NK-92 treated with Interleukin-12 subunit alpha and Interleukin-12 subunit beta, amount 100 ng/mL, for 24 hours (cell line): ENCODE results near the gene TRRAP.
A peak's percentile ranks its signal among the peaks of the same experiment; 100 is the strongest.
"Not testable (repeated sequence)": the region's sequence is repeated elsewhere in the genome, so short reads cannot be mapped to it uniquely, and the experiment has no call there.

Experiments
- DNase-seq: peaks from one replicate; lab custom pipeline; 2025; lab: John Stamatoyannopoulos, UW

Gene TRRAP

DNA sequence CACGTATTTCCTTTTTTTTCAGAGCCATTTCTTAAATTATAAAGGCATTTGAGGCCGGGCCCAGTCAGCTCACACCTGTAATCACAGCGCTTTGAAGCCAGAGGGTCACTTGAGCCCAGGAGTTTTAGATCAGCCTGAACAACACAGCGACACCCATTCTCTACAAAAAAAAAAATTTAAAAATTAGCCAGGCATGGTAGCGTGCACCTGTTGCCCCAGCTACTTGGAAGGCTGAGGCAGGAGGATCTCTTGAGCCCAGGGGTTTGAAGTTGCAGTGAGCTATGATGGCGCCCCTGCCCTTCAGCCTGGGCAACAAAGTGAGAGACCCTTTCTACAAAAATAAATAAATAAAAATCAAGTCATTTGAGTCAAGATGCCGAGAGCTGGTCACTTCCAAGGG, 11.6 kb upstream of the TRRAP start:
- DNase-seq: no peak

DNA sequence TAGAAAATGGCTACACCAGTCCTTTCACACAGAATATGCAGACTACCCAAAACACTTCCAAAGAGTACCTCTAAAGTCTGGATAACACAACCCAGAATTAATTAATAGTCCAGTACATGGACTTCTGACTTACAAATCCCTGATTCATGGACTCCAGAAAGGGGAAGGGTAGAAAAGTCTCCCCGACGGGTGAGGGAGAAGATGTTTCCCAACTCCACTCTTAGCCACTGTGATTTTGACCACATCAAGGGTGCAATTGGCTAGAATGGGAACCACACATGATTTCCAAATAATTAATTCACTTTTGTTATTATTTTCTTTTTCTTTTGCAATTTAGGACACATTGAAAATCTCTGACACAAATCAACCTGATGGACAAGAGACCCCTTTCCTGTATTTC, 9.9 kb upstream of the TRRAP start:
- no peak for DNase-seq

DNA sequence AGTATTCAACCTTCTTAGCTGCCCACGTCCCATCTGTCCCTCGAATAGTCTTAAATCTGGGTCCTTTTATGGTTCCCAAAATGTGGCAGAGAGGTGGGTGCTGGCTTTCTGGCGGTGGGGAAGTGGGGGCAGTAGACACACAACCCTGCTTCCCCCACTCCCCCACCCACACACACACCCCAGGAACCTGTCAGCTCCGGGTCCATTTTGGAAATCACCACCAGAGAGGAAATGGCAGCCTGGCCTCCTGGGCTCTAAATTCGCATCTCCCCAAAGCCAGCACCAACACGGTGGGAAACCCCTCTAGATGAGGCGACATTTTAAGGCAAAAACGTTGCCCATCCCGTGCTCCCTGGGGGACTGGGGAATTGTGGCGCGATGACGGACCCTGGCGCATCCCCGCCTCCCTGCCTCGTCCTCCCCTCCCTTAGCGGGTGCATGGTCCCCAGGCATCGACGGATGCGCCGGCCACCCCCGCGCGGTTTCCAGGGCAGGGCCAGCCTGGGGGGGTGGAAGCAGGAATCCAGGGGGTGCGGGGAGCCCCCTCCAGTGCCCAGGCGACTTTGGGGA, 9.2 kb upstream of the TRRAP start:
- DNase-seq: no peak

DNA sequence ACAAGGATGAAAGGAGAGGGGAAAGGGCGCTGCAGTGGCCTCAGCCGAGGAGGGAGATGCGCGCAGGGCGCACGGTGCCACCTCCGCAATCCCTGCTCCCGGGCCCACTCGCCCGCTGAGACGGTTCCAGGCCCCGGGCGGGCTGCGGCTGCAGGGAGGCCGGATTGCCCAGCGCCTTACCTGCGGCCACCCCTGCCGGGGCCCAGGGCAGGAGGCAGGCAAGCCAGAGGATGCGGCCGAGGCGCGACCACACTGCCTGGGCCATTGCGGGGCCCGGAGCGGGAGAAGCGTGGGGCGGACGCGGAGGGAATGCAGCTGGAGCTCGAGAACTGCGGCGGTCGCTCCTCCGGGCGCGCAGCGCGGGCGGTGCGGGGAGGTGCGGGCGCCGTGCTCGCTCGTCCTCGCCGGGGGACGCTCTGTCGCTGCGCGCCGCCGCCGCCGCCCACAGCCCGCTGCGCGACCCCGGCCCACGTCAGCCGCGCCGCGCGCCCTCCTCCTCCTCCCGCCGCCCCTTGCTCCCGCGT, 8.7 kb upstream of the TRRAP start, which contains the start of gene TMEM130:
TSS of gene TMEM130 (minus strand) at position 418 of the 524 bp plus-strand sequence. CDS start at position 265, 153 bp downstream.
- no peak for DNase-seq

DNA sequence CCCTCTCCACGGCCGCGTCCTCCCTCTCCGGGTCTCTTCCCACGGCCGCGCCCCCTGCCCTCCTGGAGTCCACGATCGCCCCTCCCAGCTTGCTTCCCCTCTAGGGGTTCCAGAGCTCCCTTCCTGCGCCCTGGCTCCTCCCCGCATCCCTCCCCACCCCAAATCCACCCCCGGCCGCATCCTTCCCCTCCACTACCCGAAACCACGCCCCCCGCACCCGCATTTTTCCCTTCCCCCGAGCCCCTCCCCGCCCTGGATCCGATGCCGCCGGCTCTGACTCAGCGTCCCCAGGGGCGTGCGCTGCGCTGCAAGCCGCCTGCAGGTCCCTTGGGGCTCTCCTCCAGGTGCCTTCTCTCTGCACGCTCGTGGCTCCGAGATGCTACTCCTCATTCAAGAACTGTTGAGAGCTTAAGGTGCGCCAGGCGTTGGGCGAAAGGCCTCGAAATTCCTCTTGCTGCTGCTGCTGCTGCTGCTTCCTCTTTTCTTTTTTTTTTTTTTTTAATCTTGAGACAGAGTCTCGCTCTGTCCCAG, 8.1 kb upstream of the TRRAP start:
- no peak for DNase-seq

DNA sequence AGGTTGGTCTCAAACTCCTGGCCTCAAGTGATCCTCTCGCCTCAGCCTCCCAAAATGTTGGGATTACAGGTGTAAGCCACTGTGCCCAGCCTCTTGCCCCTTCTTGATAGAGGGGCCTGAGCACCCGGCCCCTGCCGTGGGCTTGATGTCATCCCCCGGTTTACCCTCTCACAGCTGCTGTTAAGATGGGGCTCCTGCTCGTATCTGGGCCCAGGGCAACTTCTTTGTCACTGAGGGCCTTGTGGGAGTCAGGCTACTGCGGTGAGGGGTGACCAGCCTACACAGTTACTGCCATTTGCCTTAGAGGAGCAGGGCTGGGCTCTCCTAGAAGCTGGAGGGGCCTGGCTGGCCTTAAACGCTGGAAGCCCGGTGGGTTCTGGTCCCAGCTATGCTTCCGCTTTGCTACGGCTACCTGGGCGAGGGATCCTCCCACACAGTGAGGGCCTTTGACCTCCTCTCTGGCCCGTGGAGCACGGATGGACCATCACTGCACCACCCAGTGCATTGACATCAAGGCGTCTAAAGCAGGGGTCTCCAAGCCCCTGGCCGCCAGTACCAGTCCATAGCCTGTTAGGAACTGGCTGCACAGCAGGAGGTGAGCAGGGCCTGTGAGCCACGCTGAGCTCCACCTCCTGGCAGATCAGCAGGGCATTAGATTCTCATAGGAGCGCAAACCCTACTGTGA, 7.4 kb upstream of the TRRAP start:
- no peak for DNase-seq

DNA sequence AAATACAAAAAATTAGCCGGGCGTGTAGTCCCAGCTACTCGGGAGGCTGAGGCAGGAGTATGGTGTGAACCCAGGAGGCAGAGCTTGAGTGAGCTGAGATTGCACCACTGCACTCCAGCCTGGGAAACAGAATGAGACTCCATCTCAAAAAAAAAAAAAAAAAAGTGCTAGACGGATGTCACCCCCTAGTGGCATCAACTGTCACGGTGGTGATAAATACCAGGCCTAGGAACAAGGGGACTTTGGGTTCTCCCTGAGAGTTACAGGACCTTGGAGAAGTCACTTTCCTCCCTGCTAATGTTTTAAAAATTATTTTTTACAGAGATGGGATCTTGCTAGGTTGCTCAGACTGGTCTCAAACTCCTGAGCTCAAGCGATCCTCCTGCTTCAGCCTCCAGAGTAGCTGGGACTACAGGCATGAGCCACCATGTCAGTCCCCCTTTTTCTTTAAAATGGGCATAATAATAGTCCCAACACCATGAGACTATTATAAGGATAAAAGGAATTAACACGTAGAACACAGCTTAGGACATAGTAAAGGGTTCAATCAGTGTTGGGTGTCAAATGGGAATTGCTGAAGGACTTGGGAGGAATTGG, 5.9 kb upstream of the TRRAP start:
- DNase-seq: no peak

DNA sequence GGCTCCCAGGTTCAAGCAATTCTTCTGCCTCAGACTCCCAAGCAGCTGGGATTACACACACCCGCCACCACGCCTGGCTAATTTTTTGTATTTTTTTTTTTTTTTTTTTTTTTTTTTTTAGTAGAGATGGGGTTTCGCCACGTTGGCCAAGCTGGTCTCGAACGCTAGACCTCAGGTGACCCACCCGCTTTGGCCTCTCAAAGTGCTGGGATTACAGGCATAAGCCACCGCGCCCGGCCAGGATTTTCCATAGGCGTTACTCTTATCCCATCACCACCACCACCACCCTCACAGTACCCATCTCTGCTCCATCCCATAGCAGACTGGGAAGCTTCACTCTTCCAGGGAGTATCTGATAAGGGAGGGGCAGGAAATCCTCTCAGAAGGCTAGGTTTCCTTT, 4.7 kb upstream of the TRRAP start:
- not testable (repeated sequence) for DNase-seq

DNA sequence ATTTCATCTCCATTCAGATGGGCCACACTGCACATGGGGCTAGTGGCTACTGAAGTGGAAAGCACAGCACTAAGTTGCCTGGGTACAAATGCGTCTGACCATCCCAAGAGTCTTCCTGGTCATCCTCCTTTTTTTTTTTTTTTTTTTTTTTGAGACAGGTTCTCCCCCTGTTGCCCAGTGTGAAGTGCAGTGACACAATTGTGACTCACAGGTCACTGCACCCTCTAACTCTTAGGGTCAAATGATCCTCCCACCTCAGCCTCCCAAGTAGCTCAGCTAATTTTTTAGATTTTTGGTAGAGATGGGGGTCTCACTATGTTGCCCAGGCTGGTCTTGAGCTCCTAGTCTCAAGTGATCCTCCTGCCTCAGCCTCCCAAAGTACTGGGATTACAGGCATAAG, 3.4 kb upstream of the TRRAP start:
- DNase-seq: no peak

DNA sequence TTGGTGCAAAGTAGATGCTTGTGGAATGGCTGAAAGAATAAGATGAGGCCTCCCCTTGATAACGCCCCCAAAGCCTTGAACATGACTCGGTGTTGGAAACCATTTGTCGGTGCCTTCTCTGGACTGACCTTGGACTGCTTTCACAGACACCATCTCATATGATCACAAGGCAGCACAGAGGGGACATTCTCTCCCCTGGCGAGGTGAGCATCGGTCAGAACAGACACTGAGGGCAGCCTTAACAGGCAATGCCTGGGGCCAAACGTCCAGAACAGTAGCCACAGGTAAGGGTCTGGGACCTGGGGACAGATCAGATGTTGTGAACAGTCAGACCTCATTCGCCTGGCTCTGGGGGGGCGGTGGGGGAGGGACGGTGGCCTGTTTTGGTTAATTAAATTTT, 2.8 kb upstream of the TRRAP start:
- DNase-seq: no peak

DNA sequence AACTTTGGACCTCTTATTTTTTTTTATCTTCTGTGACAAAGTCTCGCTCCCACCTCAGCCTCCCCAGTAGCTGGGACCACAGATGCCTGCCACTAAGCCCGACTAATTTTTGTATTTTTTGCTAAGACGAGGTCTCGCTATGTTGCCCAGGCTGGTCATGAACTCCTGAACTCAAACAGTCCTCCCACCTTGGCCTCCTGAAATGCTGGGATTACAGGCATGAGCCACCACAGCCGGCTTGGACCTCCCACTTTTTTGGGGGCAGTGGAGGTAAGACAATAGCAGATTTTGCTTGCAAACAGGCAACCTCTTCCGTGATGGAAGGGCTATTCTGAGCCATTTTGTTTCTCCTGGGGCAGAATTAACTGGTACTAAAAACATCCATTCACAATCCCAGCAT, 1.2 kb upstream of the TRRAP start:
- no peak for DNase-seq

DNA sequence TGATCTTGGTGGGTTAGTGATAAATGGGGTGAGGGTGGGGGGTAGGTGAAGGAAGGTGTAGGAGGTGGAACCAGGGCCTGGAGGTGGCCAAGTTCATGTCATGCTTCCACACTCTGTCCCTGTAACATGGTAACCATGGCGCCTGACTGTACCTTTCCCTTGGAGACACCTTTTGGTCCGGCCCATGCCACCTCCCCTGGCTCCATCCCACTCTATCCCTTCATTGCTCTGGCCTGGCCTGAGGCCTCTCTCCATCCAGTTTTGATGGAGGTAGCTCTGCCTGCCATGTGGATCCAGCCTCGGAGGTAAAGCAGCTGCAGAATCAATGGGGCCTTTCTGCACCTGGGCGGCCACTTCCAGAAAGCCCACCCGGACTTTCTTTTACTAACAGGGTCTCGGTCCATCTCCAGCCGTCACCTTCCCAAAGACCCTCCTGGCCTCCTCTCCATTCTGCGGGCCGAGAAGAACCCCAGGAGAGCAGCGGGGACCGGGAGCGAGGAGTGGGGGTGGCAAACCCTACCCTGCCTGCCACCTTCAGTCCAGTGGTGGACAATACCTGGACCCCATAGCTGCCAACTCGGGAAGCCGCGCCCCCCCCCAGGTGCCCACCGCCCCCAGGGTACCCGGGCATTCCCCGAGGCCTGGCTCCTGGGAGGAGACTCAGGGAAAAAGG, 504 bp upstream of the TRRAP start:
- no peak for DNase-seq

DNA sequence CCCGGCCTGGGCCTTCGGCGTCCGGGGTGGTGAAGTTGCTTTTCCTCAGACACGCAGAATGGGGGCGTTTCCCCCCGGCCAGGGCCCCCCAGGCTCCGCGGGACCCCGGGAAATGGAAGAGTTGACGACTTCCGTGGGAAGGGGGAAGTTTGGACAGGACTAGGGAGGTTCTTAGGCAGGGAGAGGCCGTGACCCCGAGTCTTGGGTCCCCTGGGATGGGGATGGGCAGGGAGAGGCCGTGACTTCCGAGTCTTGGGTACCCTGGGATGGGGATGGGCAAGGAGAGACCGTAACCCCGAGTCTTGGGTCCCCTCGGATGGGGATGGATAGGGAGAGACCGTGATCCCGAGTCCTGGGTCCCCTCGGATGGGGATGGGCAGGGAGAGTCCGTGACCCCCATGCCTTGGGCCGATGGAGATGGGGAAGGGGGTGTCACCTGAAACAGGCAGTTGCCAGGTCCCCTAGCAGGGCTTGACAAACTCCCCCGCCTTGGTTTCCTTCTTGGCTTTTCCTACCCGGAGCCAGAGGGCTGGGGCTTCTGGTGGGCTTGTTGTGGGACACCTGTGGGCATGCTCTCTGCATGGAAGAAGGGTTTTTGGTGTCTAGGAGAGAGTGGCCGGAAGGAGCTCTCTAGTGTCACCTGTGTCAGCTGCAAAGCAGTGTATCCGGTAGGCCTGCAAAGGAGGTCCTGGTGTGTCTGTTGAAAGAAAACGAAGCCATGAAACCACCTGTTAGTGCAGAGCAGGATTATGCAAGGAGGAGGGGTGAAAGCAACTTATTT, 1.1 kb downstream of the TRRAP start:
- DNase-seq: peak; percentile 67

DNA sequence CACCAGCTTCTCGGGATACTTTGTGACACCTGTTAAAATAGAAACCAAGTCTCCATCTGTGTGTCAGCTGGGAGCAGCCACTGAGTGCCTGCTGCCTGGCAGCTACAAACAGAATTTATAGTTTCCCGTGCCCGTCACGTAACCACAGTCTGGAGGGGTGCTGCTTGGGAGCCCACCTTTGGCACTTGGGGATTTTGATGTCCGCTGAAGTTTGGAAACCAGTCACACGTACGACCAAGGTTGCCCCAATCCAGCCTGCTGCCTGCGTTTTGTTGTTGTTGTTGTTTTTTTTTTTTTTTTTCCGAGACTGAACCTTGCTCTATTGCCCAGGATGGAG, 1.6 kb downstream of the TRRAP start:
- DNase-seq: no peak

DNA sequence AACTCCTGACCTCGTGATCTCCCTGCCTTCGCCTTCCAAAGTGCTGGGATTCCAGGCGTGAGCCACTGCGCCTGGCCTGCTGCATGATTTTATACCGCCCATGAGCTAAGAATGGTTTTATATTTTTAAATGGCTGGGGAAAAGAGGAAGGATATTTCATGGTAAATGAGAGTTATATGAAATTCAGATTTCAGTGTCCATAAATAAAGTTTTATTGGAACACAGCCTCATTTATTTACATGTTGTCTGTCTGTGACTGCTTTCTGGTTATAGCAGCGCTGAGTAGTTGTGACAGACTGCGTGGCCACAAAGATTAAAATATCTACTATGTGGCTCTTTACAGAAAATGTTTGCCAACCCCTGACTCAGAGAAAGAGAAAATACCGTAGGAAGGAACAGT, 2.2 kb downstream of the TRRAP start:
- DNase-seq: no peak

DNA sequence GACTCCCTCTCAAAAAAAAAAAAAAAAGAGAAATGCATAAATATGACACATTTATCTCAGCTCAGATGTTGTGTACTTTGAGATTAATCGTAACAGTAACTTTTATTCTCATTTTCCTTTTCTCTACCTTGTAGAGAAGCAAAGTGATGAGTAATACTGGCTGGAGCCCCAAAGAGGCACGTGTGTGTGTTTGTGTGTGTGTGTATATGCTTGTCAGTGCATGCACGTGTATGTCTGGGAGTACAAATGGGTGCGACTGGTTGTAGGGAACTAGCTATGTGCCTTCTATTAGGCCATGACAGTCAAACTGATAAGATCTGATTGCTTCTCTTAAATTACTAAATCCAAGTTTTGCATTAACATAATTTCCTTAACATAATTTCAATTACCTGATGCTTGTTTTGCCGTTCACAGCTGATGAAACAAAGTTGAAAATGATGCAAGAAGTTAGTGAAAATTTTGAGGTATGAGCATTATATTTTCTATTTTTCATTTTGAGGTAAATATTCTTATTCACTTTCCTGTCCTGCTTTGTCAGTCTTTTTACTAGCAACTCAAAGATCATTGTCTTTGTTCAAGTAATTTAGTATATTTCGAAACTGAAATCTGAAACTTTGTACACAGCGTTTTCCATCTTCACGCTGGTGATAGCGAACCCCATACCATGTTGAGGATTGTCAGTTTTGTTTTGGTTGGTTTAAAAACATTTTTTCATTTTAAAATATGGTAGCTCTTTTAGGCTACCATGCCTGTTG, 3.4 kb downstream of the TRRAP start:
- DNase-seq: no peak

DNA sequence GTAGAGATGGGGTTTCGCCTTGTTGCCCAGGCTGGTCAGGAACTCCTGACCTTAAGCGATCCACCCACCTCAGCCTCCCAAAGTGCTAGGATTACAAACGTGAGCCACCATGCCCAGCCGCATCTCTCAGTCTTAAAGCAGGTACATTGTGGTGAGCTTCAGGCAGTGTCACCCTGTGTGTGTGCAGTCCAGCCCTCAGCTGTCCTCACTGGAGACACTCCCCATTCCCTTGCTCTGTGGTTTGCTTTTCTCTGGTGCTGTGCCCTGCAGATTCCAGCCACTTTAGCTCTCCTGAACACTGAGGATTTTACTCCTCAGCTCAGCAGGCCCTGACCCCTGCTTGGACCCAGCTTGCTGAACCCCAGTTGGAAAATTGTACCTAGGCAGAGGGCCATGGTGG, 6.1 kb downstream of the TRRAP start:
- DNase-seq: no peak

DNA sequence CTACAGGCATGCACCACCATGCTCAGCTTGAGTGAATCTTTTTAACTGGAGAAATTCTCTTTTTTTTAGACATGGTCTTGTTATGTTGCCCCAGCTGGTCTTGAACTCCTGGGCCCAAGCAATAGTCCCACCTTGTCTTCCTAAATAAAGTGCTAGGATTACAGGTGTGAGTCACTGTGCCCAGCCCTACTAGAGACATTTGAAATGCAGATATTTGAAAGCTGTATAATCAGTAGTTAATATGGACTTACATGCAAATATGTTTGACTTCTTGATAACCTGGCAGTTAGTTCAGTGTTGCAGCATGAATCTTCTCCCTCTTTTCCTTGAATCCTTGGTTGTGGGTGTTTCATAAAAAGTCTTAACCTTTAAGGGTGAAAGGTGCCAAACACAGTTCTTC, 8.7 kb downstream of the TRRAP start:
- no peak for DNase-seq

DNA sequence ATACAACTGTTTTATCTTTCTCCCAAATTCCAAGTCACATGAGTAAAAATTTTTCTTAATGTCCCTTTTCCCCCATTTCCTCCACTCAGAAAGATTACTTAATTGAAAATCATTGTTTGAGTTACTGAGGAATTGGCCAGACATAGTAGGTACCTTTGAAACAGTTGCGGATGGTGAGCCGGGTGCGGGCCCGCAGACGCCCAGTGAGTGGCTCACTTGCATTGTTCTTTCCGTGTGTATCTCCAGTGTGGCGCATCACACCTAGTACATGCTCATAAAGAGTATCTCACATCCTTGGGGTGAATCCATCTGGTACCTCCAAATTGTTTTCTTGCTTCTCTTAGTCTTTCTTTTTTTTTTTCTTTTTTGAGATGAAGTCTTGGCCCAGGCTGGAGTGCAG, 14.3 kb downstream of the TRRAP start:
- no peak for DNase-seq

DNA sequence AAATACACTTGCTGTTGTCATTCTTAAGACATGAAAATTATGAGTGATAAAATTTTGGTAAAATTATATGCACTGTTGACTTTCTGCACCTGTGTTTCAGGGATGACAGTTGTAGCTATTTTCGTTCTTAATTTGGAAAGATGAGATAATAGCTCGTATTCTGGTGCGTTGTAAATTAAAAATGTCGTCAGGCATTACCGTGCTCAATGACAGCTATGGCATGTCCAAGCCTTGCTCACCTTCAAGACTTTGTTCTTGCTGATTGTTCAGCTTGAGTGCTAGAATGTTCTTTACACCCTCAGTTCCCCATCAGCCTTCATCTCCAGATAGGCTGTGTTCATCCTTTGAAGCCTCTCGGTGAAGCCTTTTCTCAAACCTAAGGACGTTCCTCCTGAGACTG, 21.5 kb downstream of the TRRAP start:
- no peak for DNase-seq

DNA sequence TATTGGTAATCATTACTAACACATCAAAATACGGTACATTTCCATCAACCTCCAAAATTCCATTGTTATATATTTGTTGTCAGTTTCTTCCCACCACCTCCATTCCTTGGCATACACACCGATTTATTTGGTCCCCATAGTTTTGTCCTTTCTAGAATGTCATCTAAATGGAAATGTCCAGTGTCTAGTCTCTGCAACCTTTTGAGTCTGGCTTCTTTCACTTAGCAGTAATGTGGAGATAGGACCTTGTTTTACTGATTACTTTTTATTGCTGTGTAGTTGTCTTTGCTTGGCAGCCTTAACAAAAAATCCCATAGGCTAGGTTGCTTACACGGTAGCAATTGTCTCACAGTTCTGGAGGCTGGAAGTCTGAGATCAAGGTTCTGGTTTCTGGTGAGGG, 22.5 kb downstream of the TRRAP start:
- no peak for DNase-seq
